DOHH2 (cell line): Measurements from ENCODE around the gene PSTPIP1.

ENCODE experiments used
- EZH2phosphoT487 ChIP-seq: fragments of 200-600 bp; sonication (generic); IDR thresholded peaks from 2 replicates; pipeline ENCODE4 v1.6.1; 2017; ENCODE audit warnings: borderline replicate concordance, mild to moderate bottlenecking, antibody characterized with exemption, low read length, moderate library complexity, mixed read lengths
- TF ChIP-seq, protein P1 (sequence below): fragments of 200-600 bp; sonication (generic); IDR thresholded peaks from one replicate; pipeline ENCODE4 v1.5.1; 2014; ENCODE audit warnings: antibody characterized with exemption, mild to moderate bottlenecking, low read depth, low read length; ENCODE audit not compliant: poor library complexity, severe bottlenecking

DNA sequence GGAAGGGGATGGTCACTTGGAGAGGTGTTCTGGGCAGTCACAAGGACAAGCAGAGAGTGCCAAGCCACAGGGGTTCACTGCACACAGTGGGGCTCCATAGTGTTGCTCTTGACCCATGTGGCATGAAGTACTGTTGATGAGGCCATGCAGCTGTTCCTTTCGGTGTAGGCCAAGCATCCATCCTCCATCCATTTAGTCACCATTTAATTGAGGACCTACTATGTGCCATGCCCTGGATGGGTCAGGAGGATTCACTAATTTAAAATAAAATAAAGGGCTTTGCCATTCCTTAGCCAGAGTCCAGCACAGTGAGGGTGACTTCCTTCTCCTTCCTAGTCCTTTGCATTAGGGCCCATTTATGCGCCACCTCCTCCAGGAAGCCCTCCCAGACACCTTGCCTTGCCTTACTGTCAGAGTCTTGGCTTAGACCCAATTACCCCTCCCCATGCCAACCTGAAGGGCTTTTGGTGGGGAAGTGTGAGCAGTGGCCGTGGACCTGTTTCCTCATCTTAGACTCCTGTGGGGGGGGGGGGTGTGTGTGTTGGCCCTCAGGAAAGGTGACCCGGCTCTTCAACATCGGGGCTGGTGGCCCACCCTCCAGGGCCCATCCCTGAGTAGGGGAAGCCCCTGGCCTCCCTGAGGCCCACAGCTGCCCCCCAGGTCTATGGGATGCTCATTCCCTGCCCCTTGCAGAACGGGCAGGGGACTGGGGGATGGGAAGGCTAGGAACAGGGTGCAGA lies 25.6 kb downstream of the PSTPIP1 start:
- TF ChIP-seq, protein P1, sequence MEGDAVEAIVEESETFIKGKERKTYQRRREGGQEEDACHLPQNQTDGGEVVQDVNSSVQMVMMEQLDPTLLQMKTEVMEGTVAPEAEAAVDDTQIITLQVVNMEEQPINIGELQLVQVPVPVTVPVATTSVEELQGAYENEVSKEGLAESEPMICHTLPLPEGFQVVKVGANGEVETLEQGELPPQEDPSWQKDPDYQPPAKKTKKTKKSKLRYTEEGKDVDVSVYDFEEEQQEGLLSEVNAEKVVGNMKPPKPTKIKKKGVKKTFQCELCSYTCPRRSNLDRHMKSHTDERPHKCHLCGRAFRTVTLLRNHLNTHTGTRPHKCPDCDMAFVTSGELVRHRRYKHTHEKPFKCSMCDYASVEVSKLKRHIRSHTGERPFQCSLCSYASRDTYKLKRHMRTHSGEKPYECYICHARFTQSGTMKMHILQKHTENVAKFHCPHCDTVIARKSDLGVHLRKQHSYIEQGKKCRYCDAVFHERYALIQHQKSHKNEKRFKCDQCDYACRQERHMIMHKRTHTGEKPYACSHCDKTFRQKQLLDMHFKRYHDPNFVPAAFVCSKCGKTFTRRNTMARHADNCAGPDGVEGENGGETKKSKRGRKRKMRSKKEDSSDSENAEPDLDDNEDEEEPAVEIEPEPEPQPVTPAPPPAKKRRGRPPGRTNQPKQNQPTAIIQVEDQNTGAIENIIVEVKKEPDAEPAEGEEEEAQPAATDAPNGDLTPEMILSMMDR, result no peak
- no peak for TF ChIP-seq EZH2phosphoT487
